AML-193 (cell line): ENCODE results near the gene ZNF500.

Experiments used
- DNase-seq, 2 experiments: peaks; one replicate each; lab custom pipeline; 2025; lab: John Stamatoyannopoulos, UW

ZNF500 gene

GRCh38 chr16:4704913-4705312, 62.0 kb downstream of the ZNF500 start:
- DNase-seq, result no peak

DNA sequence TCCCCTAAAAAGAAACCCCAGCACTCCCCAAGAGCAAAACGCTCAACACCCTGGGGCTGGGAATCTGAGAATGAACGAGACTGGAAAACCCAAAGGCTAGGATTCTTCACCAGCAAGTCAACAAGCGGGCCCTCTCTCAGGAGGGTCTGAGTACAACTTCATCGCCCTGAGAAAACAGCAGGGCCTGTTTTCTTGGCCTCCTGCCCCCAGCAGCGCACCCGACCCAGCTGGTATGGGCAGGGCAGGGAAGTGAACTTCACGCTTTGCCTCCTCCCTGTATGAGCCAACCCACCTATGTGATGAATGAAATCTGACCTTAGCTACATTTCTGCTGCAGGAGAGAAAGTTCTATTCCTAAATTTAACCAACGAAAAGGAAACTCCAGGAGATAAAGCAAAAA, 62.5 kb downstream of the ZNF500 start:
- no peak for DNase-seq

DNA sequence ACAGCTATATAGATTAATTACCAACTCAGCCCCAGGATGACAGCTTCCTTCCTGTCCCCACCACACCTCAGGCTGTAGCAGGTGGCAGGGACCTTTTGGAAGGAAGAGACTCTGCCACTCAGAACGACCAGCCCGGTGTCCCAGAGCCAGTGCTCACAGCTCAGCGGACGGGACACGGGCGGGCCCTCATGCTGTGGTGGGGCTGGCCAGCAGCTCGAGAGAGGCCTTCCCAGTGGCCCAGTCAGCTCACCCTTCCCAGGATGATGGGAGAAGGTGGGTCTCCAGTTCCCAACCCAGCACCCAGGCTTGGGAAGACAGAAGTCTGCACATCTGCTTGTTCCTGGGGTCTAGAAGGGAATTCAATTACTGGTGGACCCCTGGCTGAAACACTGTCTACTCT, 63.1 kb downstream of the ZNF500 start:
- DNase-seq, result no peak

DNA sequence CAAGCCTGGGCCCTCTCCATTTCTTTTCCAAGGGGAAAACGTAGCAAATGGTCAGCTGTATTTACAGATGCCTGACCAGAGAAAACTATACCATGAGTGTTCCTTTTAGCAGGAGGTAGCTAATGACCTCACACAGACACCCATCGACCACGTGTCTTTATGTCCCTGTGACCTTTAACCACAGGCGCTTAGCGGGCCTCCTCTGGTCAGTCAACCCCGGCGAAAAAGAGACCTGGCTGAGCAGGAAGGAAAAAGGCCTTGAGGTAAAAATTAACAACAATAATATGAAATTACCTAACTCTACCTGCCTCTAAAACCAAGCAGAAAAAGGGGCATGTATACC, 64.5 kb downstream of the ZNF500 start:
- DNase-seq, result no peak

DNA sequence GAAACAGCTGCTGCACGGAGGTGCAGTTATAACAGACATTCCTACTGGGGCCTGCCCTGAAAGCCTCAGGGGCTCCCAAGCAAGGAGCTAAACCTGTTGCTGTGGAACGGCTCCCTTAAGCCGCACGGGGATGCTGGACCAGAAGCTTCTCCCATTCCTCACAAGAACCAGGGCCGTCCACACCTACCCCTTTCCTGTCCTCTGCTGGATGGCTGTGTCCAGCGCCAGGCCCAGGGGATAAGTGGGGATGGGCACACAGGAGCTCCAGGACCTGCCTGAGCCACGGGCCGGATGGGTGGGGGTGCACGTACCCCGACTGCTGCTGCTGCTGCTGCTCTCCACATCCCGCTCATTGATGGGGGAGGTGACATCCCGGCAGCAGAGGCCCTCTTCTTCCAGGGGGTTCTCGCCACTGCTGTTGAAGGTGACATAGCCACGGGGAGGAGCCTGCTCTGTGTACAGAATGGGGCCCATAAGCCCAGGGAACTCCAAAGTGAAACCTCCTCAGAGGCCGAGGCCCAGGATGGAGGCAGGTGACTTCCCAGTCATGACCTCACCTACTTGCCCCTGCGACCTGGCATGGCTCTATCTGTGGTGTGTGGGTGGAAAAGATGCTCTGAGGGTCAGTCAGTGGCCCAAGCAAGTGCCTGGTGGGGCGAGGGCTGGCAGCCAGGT, 65.0 kb downstream of the ZNF500 start:
- no peak for DNase-seq

- DNase-seq, result no peak
Observed at GRCh38 chr16:4700997-4701743, 65.8 kb downstream of the ZNF500 start.

GRCh38 chr16:4700380-4700996, 66.5 kb downstream of the ZNF500 start:
- no peak for DNase-seq

GRCh38 chr16:4699046-4699556, 67.9 kb downstream of the ZNF500 start:
- no peak for DNase-seq

DNA sequence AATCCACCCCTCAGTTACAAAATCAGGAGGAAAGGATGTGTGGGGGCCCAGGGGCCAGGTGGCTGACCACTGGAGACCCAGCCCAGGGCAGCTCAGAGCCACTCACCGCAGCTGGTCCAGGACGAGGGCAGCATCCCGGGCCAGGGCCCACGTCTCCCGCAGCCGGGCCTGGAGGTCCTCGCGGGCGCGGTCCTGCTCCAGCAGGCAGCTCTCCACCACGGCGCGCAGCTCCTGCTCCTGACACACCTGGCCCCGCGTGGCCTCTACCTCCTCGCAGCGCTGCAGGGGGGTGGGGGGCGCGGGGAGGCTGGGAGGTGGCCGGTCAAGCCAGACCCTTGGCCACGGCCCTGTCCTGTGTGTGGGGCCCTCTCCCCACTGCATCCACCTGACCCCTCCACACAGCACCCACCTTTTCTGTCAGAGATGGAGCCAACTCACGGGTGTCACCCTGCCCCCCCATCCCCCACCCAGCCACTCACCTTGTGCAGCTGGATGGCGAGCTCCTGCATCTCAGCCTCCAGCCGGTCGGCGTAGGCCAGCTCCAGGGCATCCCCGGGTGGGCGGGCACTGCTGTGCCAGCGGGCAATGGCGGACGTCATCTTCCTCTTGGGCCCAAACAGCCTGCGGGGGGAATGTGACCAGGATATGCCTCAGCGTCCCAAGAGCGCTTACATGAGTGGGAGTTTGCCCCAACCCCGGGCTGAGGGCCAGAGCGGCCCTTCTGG, 68.5 kb downstream of the ZNF500 start:
- DNase-seq, result no peak
